ENCODE measurements around the gene PORCN.

PORCN gene

DNA sequence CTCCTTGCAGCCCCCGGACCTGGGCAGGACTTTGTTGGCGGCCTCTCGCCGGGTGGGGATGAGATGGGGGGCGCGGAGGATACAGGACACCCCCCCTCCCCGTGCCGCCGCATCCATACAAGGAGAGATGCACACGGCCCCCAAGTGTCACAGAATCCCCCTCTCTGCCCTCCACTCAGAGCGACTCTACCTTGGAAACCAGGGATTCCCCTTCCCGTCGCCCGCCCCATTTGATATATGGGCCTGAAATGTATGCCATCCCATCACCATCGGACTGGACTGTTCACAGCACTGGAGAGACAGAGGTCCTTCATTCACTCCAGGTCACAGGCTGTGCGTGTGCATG lies 426 bp downstream of the PORCN start:
- peaks cover 0 to 1% of the 10 kb centered on the region in 2 donors for H3K36me3 ChIP-seq (replicated peaks in 1 of 2; ENCODE audit: control insufficient read depth in 2 of 2, insufficient read depth in 2 of 2, low read length in 2 of 2)
- no peak overlapping the region for H2BK12ac ChIP-seq (ENCODE audit: low read length)
- no CpG with 5 or more reads among the region's 16 CpGs for WGBS, 2 donors (ENCODE audit: extremely low coverage in 2 of 2, insufficient read length in 2 of 2, insufficient replicate concordance in 1 of 2)
- no peaks in the 10 kb centered on the region for H3K79me1 ChIP-seq (ENCODE audit: low read depth, low read length)
- no peak overlapping the region for H2AK5ac ChIP-seq (ENCODE audit: low read depth, low read length)
- H3K9me3 ChIP-seq (replicated peaks in 1 of 2; ENCODE audit: control insufficient read depth in 2 of 2, insufficient read depth in 1 of 2, low read depth in 1 of 2, low read length in 2 of 2) = no peaks in the 10 kb centered on the region
- H3K27ac ChIP-seq (replicated peaks; ENCODE audit: low read length) = no peak overlapping the region
- peak overlapping the region; percentile 62 for H3K4me2 ChIP-seq (ENCODE audit: insufficient read depth, low read length, poor library complexity, severe bottlenecking)
- H3K23ac ChIP-seq (ENCODE audit: low read depth, low read length, poor library complexity) = no peak overlapping the region
- no peak overlapping the region for H3K4ac ChIP-seq (ENCODE audit: low read length)
- H3K14ac ChIP-seq (ENCODE audit: low read length) = no peak overlapping the region
- DNase-seq (ENCODE audit: low spot score) = no peak
- no peak overlapping the region for H2BK5ac ChIP-seq (ENCODE audit: low read length)
- no peak overlapping the region for H2BK15ac ChIP-seq (ENCODE audit: low read length)
- peak overlapping the region; percentile 75 to 90 for H3K4me3 ChIP-seq (ENCODE audit: low read length in 2 of 2)
- H3K18ac ChIP-seq (ENCODE audit: low read length) = peak overlapping the region; percentile 15
- H4K8ac ChIP-seq (ENCODE audit: low read depth, low read length) = no peak overlapping the region
- no peaks in the 10 kb centered on the region for H3K27me3 ChIP-seq (ENCODE audit: control insufficient read depth in 3 of 3, insufficient read depth in 3 of 3, low read depth in 1 of 3, low read length in 3 of 3)
- peak overlapping the region; percentile 83 for H3K9ac ChIP-seq (ENCODE audit: low read depth, low read length, poor library complexity)
- peak overlapping the region; percentile 95 for H2AFZ ChIP-seq (ENCODE audit: low read length)
- H4K91ac ChIP-seq (ENCODE audit: low read depth, low read length, poor library complexity) = no peak overlapping the region
- no peak overlapping the region for H2BK120ac ChIP-seq (ENCODE audit: low read depth, low read length)
- H3K4me1 ChIP-seq (ENCODE audit: control insufficient read depth in 2 of 2, insufficient read depth in 1 of 2, low read depth in 1 of 2, low read length in 2 of 2) = peaks cover 4% of the 10 kb centered on the region in 2 donors

DNA sequence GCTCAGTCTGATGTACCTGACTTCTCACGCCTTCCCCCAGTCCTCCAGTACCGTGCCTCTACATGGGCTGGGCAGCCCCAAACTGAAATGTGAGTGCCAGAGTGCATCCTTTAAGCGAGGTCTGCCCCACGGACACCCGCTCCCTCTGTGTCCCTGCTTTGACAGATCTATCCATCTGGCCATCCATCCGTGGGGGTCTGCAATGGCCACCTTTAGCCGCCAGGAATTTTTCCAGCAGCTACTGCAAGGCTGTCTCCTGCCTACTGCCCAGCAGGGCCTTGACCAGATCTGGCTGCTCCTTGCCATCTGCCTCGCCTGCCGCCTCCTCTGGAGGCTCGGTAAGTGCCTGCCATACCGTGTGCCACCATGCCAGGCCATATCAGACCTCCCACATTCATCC lies 827 bp downstream of the PORCN start:
- H3K36me3 ChIP-seq (replicated peaks in 1 of 2; ENCODE audit: control insufficient read depth in 2 of 2, insufficient read depth in 2 of 2, low read length in 2 of 2) = peaks cover 1 to 3% of the 10 kb centered on the region in 2 donors
- H3K79me1 ChIP-seq (ENCODE audit: low read depth, low read length) = no peaks in the 10 kb centered on the region
- H3K27ac ChIP-seq (replicated peaks; ENCODE audit: low read length) = no peak overlapping the region
- H2AK5ac ChIP-seq (ENCODE audit: low read depth, low read length) = no peak overlapping the region
- H3K4me1 ChIP-seq (ENCODE audit: control insufficient read depth in 2 of 2, insufficient read depth in 1 of 2, low read depth in 1 of 2, low read length in 2 of 2) = peaks cover 4% of the 10 kb centered on the region in 2 donors
- H4K91ac ChIP-seq (ENCODE audit: low read depth, low read length, poor library complexity) = no peak overlapping the region
- peak overlapping the region; percentile 75 to 90 for H3K4me3 ChIP-seq (ENCODE audit: low read length in 2 of 2)
- H3K14ac ChIP-seq (ENCODE audit: low read length) = no peak overlapping the region
- no peak for DNase-seq (ENCODE audit: low spot score)
- H2BK5ac ChIP-seq (ENCODE audit: low read length) = no peak overlapping the region
- H2BK12ac ChIP-seq (ENCODE audit: low read length) = no peak overlapping the region
- no peaks in the 10 kb centered on the region for H3K9me3 ChIP-seq (replicated peaks in 1 of 2; ENCODE audit: control insufficient read depth in 2 of 2, insufficient read depth in 1 of 2, low read depth in 1 of 2, low read length in 2 of 2)
- no peak overlapping the region for H2BK120ac ChIP-seq (ENCODE audit: low read depth, low read length)
- no peak overlapping the region for H2BK15ac ChIP-seq (ENCODE audit: low read length)
- no peak overlapping the region for H3K4ac ChIP-seq (ENCODE audit: low read length)
- peak overlapping the region; percentile 70 for H3K9ac ChIP-seq (ENCODE audit: low read depth, low read length, poor library complexity)
- H4K8ac ChIP-seq (ENCODE audit: low read depth, low read length) = no peak overlapping the region
- WGBS, 2 donors (ENCODE audit: extremely low coverage in 2 of 2, insufficient read length in 2 of 2, insufficient replicate concordance in 1 of 2) = no CpG with 5 or more reads among the region's 11 CpGs
- no peak overlapping the region for H3K18ac ChIP-seq (ENCODE audit: low read length)
- peak overlapping the region; percentile 62 for H3K4me2 ChIP-seq (ENCODE audit: insufficient read depth, low read length, poor library complexity, severe bottlenecking)
- peak overlapping the region; percentile 95 for H2AFZ ChIP-seq (ENCODE audit: low read length)
- H3K27me3 ChIP-seq (ENCODE audit: control insufficient read depth in 3 of 3, insufficient read depth in 3 of 3, low read depth in 1 of 3, low read length in 3 of 3) = no peaks in the 10 kb centered on the region
- no peak overlapping the region for H3K23ac ChIP-seq (ENCODE audit: low read depth, low read length, poor library complexity)

DNA sequence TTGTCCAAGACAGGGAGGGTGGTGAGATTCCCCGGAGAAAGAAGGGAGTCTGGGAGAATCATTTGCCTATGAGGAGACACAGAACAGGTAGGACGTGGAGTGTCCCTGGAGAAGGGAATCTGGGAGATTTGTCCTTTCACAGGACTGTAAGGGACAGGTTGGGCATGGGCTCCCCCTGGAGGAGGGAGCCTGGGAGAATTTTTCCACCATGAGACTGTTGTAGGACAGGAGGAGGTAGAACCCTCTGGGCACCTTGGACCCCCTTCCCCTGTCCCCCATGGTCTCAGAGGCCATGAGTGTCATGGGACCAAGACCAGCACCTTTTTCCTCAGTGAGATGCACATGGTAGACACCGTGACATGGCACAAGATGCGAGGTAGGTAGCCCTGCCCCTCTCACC lies 2.8 kb downstream of the PORCN start:
- no peak for DNase-seq (ENCODE audit: low spot score)

DNA sequence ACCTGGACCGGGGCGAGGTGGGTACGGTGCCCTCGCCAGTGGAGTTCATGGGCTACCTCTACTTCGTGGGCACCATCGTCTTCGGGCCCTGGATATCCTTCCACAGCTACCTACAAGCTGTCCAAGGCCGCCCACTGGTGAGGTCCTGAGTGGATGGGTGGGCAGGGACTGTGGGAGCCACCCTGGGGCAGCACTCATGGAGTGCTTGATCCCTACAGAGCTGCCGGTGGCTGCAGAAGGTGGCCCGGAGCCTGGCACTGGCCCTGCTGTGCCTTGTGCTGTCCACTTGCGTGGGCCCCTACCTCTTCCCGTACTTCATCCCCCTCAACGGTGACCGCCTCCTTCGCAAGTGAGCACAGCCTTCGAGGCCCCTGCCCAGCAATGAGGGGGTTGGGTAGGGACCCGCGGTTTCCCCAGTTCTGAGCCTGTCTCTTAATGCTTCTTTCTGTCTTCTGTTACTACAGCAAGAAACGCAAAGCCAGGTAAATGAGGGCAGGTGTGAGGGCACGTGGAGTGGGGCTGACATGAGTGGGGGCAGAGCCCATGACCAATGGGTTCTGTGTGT lies 3.7 kb downstream of the PORCN start:
- H3K9me3 ChIP-seq (replicated peaks in 1 of 2; ENCODE audit: control insufficient read depth in 2 of 2, insufficient read depth in 1 of 2, low read depth in 1 of 2, low read length in 2 of 2) = no peaks in the 10 kb centered on the region
- no peak overlapping the region for H3K4me2 ChIP-seq (ENCODE audit: insufficient read depth, low read length, poor library complexity, severe bottlenecking)
- H3K79me1 ChIP-seq (ENCODE audit: low read depth, low read length) = no peaks in the 10 kb centered on the region
- no peak overlapping the region for H3K9ac ChIP-seq (ENCODE audit: low read depth, low read length, poor library complexity)
- H4K91ac ChIP-seq (ENCODE audit: low read depth, low read length, poor library complexity) = no peak overlapping the region
- no peak overlapping the region for H3K14ac ChIP-seq (ENCODE audit: low read length)
- no peak overlapping the region for H3K27ac ChIP-seq (replicated peaks; ENCODE audit: low read length)
- no peak overlapping the region for H3K4me3 ChIP-seq (ENCODE audit: low read length in 2 of 2)
- H2BK15ac ChIP-seq (ENCODE audit: low read length) = no peak overlapping the region
- H3K18ac ChIP-seq (ENCODE audit: low read length) = no peak overlapping the region
- H2BK5ac ChIP-seq (ENCODE audit: low read length) = no peak overlapping the region
- peaks cover 0 to under 1% of the 10 kb centered on the region in 2 donors for H3K4me1 ChIP-seq (ENCODE audit: control insufficient read depth in 2 of 2, insufficient read depth in 1 of 2, low read depth in 1 of 2, low read length in 2 of 2)
- peak overlapping the region; percentile 43 for H4K8ac ChIP-seq (ENCODE audit: low read depth, low read length)
- no peak overlapping the region for H2BK120ac ChIP-seq (ENCODE audit: low read depth, low read length)
- DNase-seq (ENCODE audit: low spot score) = no peak
- WGBS, 2 donors (ENCODE audit: extremely low coverage in 2 of 2, insufficient read length in 2 of 2, insufficient replicate concordance in 1 of 2) = no CpG with 5 or more reads among the region's 20 CpGs
- H2AFZ ChIP-seq (ENCODE audit: low read length) = no peak overlapping the region
- no peaks in the 10 kb centered on the region for H3K27me3 ChIP-seq (ENCODE audit: control insufficient read depth in 3 of 3, insufficient read depth in 3 of 3, low read depth in 1 of 3, low read length in 3 of 3)
- H2AK5ac ChIP-seq (ENCODE audit: low read depth, low read length) = no peak overlapping the region
- no peak overlapping the region for H2BK12ac ChIP-seq (ENCODE audit: low read length)
- no peak overlapping the region for H3K4ac ChIP-seq (ENCODE audit: low read length)
- peaks cover 1 to 3% of the 10 kb centered on the region in 2 donors for H3K36me3 ChIP-seq (replicated peaks in 1 of 2; ENCODE audit: control insufficient read depth in 2 of 2, insufficient read depth in 2 of 2, low read length in 2 of 2)
- no peak overlapping the region for H3K23ac ChIP-seq (ENCODE audit: low read depth, low read length, poor library complexity)

More for the DNA sequence above, 2.8 kb downstream of the PORCN start:
- Histone ChIP-seq H3K79me1 (ENCODE audit: low read depth, low read length) (no peaks in the 10 kb centered on the region), H3K23ac (ENCODE audit: low read depth, low read length, poor library complexity) (no peak overlapping the region), H2BK12ac (ENCODE audit: low read length) (no peak overlapping the region), H3K4me2 (ENCODE audit: insufficient read depth, low read length, poor library complexity, severe bottlenecking) (no peak overlapping the region), H2BK5ac (ENCODE audit: low read length) (no peak overlapping the region), H4K91ac (ENCODE audit: low read depth, low read length, poor library complexity) (no peak overlapping the region), H3K4me3 (ENCODE audit: low read length in 2 of 2) (no peak overlapping the region), H3K4me1 (ENCODE audit: control insufficient read depth in 2 of 2, insufficient read depth in 1 of 2, low read depth in 1 of 2, low read length in 2 of 2) (peaks cover 4% of the 10 kb centered on the region in 2 donors), H3K14ac (ENCODE audit: low read length) (no peak overlapping the region), H3K18ac (ENCODE audit: low read length) (no peak overlapping the region), H4K8ac (ENCODE audit: low read depth, low read length) (no peak overlapping the region), H3K9ac (ENCODE audit: low read depth, low read length, poor library complexity) (no peak overlapping the region), H3K27me3 (ENCODE audit: control insufficient read depth in 3 of 3, insufficient read depth in 3 of 3, low read depth in 1 of 3, low read length in 3 of 3) (no peaks in the 10 kb centered on the region), H2BK120ac (ENCODE audit: low read depth, low read length) (no peak overlapping the region), H3K36me3 (replicated peaks in 1 of 2; ENCODE audit: control insufficient read depth in 2 of 2, insufficient read depth in 2 of 2, low read length in 2 of 2) (peaks cover 1 to 3% of the 10 kb centered on the region in 2 donors), H3K9me3 (replicated peaks in 1 of 2; ENCODE audit: control insufficient read depth in 2 of 2, insufficient read depth in 1 of 2, low read depth in 1 of 2, low read length in 2 of 2) (no peaks in the 10 kb centered on the region), H3K4ac (ENCODE audit: low read length) (no peak overlapping the region), H2AFZ (ENCODE audit: low read length) (no peak overlapping the region), H2BK15ac (ENCODE audit: low read length) (no peak overlapping the region), H3K27ac (replicated peaks; ENCODE audit: low read length) (no peak overlapping the region), H2AK5ac (ENCODE audit: low read depth, low read length) (no peak overlapping the region)
- no CpG with 5 or more reads among the region's 4 CpGs for WGBS, 2 donors (ENCODE audit: extremely low coverage in 2 of 2, insufficient read length in 2 of 2, insufficient replicate concordance in 1 of 2)

All from neuronal stem cell (in vitro differentiated cells).